GM21515 (cell line): ENCODE data around the gene PFKL.
A peak's percentile ranks its signal among the peaks of the same experiment; 100 is the strongest.
"Not testable (repeated sequence)": the region's sequence is repeated elsewhere in the genome, so short reads cannot be mapped to it uniquely, and the experiment has no call there.

Source experiments
- ATAC-seq: cut with Tn5 transposase; IDR thresholded peaks from one replicate; pipeline ENCODE4 v1.9.1; 2021; ENCODE audit not compliant: unreplicated experiment

PFKL gene

DNA sequence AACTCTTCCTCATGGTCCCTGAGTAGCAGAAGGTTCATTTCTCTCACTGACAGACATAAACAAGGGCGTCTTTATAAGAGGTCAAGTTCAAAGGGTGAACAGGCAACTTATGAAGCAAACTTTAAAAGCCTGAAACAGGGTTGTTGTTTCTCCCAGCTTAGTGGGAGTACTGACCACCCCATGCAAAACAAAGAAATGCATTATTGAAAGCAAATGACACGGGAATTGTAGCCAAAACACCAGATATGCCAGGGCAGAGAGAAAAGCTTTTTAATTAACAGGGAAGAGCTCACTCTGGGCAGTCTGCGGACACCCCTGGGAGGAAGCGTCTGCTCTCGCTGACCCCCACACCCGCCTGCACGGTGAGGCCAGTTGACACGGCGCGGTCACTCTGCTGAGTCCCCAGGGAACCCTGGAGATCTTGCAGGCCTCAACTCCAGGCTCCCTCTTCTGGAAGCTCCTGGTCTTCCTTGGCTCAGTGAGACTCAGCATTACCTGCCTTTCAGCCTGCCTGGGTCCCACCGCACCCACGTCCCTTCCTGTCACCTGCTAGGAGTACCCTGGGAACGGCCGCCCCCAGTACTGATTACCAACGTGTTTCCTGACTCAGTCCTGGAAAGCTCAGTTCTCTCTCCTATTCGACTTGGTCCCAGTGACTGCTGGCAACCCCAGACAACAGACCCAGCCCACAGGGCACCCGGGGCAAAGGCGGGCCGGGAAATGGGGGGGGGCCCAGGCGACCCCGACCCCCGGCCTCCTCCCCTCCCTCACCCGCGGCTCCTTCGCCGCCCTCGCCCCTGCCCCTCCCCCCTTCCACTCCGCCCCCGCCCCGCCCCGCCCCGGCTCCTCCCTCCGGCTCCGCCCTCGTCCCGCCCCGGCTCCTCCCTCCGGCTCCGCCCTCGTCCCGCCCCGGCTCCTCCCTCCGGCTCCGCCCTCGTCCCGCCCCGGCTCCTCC lies 38.4 kb downstream of the PFKL start:
- ATAC-seq = no peak

DNA sequence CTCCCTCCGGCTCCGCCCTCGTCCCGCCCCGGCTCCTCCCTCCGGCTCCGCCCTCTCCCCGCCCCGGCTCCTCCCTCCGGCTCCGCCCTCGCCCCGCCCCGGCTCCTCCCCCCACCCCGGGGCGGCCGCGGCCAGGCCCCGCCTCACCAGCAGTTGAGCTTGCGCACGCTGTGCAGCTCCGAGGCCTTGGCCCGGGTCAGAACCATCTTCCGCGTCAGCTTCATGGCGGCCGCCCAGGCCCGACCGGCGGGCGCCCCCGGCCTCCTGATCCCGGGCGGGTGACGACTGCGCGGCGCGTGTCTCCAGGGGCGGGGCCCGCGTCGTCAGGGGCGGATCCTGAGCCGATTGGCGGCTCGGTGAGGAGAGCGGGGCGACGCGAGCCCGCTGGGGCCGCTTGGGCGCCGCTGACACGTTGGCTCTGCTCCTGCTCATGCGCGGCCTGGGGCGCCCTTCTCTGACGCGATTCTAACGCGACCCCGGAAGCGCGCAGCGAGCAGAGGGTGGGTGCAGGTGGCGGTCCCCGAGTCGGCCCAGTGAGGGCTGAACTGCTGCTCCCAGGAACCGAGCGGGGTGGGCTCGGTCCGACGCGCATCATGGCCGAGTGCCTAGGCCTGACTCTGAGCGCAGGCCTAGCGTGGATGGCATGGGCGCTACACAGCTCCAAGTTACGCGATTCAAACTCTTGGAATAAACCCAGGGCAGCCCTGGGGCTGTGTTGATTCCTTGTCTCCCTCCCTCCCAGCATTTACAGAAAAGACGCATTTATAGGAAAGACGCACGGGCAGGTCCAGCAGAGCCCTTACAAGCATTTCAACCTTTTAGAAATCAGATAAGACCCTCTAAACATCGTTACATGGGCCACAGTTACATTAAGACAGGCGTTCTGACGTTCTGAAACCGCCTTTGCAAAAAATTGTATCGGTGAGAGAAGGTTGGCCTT lies 39.4 kb downstream of the PFKL start, which contains the start of gene CFAP410:
TSS of gene CFAP410 (minus strand) at position 420 of the 940 bp plus-strand sequence. CDS start at position 224, 196 bp downstream.
- peak; percentile 81 for ATAC-seq

DNA sequence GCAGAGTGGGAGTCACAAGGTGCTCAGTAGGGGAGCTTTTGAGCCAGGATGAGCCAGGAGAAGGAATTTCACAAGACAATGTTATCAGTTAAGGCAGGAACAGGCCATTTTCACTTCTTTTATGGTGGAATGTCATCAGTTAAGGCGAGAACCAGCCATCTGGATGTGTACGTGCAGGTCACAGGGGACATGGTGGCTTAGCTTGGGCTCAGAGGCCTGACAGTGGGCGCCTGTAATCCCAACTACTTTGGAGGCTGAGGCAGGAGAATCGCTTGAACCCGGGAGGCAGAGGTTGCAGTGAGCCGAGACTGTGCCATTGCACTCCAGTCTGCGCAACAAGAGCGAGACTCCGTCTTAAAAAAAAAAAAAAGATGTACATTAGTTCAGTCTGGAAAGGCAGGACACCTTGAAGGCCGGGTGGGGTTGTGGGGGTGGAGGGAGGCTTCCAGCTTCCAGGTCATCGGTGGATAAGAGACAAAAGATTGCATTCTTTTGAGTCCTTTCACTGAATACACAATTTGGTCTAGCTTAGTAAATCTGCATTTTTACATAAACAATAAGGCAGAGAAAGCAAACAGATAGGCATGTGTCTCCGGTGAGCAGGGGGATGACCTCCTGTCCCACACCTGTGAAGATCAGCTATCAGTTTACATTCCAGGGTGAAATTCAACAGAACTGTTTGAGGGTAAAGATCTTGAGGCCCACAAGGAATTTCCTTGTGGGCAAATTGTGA lies 42.0 kb downstream of the PFKL start:
- not testable (repeated sequence) for ATAC-seq

DNA sequence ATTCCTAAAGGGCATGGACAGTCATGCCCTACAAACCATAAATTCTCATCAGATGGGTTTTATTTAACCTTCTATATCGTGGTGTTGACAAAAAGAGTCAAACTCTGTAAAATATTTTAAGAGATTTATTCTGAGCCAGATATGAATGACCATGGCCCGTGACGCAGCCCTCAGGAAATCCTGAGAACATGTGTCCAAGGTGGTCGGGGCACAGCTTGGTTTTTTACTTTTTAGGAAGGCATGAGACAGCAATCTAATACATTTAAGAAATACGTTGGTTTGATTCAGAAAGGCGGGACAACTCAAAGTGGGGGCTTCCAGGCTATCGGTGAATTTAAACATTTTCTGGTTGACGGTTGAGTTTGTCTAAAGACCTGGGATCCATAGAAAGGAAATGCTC lies 43.1 kb downstream of the PFKL start:
- ATAC-seq = not testable (repeated sequence)

DNA sequence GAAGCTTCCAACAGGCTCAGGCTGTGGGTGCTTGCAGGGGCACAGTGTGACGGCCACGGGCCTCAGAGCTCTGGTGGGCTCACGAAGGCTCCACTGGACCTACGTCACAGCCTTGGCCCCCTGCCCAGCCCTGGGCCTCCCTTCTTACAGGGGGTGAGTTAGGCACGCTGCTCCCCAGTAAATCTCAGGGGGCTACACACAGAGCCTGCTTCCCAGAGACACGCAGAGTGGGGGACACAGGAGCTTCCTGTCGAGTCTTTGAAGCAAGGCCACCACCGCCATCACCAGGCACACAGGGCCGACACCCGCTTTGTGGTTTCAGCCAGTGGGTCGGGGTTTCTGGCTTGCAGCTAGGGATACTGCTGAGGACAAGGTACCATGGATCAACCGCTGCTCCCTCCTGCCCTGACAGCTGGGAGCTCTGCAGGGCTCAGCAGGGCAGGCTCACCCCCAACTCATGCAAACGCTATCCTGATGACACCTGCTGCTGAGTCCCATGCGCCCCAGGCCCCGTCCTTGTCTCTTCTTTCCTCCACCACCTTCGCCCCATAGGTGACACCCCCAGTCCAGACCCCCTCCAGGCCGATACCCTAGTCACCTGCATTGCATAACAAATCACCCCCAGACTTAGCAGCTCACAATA lies 44.8 kb downstream of the PFKL start:
- no peak for ATAC-seq

DNA sequence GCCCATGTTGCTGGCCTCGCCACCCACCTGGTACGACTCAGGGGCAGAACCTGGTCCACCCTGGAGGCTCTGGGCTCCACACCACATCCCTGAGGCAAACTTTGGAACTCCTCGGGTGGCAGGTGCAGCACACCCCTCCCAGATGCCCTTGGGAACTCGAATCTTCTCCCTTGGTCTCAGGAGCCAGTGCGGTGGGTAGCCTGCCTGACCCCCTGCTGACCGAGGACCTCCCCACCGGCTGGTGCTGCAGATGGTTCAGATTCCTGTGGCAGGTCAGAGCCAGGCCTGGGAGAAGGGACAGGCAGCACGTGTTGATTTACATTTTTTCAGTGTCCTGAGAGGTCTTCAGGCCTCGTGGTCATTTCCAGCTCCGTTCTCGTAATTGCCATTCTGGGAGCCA lies 45.6 kb downstream of the PFKL start:
- ATAC-seq = no peak

DNA sequence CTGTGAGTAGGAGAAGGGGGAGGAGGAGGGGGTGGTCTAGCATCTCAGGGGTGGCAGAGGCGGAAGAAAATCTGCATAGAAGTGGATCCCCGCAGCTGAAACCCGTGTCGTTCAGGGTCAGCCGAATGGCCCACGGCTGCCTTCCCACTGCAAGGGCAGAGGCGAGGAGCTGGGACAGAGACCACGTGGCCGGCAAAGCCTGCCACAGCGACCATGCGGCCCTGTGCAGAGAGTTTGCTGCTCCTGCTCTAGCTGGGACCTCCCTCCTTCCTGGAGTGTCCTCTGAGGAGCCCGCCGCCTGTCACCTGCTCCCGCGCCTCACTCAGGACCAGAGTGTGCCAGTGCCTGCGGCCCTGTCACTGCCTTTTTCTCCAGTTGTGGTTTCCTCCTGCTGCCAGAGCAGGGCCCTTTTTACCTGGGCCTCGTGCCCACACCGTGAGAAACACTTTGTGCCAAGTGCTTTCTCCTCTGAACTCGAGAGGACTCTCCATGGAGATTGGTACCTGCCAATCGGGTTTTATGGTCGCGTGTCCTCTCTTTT lies 48.1 kb downstream of the PFKL start:
- ATAC-seq = no peak

DNA sequence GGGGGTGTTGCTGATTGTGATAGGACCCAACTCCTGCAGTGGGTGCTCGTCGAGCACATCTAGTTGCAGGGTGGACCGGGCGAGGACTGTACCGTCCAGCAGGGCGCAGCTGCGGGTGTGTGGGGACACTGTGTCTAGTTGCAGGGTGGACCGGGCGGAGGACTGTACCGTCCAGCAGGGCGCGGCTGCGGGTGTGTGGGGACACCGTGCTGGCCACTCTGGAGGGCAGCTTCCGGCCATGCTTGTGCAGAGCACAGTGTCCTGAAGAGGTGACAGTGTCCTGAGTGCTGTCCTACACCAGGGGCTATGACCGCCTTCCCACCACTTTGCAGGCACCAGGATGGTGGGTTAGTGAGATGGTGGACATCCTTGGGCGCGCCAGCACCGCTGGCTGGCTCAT lies 49.0 kb downstream of the PFKL start:
- ATAC-seq = no peak

DNA sequence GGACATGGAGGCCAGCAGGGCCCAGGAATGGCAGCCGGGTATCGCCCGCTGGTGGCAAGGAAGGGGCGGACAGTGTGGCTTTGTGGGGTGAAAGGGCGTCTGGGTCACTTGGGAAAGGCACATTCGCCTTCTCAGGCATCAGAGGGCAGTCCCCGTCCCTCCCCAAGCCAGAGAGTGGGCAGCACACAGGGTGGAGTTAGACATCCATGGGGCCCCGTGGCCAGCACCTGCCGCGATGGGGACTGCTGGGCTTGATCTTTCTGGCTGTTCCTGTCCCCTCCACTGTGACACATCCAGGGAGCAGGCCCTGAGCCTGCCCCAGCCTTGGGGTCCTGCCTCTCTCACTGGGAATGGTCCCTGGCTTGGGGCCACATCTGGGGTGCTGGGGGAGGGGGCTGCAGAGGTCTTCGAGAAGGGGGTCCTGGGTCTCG lies 49.6 kb downstream of the PFKL start:
- no peak for ATAC-seq

DNA sequence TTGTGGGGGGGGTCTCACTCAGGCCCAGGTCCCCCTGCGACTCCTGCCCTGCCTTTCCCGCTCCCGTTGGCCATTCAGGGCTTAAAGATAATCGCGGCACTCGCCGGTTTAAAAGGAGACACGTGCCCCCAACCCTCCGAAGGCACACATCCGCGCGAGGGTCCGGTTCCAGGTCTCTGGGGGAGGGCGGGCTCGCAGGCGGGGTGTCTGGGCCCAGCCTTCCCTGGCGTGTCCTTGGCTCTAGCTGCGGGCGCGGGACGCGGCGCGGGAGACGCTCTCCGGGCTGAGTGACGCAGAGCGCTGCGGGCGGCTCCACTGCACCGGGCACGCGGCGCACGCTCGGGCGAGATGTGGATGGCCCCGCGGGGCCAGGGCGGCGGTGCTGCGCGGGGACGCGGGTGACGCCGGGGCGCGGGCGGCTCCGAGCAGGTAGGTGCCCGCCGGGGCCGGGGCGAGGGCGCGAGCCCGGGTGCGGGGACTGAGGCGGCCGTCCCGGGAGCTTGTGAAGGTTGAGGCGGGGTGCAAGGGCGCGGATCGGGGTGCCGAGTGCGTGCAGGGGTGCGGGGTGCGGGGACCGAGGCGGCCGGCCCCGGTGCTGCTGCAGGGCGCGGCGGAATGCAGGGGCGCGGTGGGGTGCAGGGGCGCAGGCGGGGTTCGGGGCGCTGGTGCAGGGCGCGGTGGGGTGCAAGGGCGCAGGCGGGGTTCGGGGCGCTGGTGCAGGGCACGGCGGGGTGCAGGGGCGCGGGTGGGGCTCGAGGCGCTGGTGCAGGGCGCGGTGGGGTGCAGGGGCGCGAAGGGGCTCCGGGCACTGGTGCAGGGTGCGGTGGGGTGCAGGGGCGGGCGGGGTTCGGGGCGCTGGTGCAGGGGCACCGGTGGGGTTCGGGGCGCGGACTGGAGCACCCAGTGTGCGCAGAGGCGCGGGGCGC lies 50.3 kb downstream of the PFKL start:
- no peak for ATAC-seq

DNA sequence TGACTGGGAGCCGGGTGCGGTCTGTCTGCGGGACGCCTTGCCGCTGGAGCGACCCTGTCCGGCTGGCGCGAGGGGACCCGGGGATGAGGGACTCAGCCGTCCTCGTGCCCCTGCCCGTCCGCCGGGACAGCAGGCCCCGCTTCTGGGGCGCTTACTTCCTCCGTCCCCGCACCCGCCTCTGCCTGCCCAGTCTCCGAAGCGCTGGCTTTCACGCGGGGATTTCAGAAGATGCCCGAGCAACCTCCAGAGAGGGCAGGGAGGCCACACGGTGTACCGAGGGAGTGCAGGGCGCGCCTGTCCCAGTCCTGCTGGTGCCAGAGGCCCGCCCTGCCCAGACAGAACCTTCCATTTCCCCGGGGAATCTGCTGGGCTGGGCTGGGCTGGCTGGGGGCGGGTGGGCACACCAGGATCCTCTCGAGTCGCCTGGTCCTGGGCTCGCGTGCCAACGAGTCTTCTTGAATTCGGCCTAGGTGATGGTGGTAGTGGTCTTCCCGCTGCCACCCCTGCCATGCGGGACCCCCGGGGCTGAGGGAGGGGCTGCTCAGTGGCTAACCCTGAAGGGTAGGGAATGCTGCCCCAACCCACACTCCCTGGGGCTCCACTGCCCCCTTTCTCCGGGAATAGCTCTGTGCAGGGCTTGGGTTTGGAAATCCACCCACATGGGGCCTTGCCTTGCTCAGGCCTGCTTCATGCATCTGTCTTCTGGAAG lies 51.1 kb downstream of the PFKL start:
- no peak for ATAC-seq

DNA sequence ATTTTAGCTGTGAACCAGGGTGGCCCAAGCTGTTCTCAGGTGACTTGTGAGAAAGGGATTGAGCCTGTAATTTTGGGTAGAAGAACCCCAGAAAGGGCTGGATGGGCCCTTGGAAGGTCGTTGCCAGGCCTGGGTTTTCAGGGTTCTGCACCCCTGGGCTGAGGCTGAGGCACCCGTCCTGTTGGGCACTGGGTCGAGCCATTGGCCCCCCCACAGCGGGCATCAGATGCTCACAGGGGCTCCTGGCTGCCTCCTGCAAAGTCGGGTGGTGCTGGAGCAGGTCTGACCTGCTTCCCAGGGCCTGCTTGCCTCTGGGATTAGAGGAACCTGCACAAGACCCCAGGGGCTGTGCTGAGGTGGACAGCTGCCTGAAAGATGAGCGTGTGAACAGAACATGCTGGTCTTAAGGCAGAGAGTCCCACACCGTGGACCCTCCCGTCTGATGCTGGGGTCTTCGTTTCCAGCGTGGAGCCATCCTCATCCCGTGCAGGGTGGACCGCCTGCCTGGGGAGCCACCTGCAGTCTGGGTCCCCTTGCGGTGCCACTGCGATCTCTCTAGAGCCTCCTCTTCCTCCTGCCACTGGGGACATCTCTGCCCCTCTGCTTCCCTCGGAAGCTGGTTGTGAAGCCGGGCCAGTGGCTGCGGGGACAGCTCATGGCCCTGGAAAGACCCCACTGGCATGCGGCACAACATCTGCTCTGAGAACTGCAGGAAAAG lies 51.8 kb downstream of the PFKL start:
- no peak for ATAC-seq

DNA sequence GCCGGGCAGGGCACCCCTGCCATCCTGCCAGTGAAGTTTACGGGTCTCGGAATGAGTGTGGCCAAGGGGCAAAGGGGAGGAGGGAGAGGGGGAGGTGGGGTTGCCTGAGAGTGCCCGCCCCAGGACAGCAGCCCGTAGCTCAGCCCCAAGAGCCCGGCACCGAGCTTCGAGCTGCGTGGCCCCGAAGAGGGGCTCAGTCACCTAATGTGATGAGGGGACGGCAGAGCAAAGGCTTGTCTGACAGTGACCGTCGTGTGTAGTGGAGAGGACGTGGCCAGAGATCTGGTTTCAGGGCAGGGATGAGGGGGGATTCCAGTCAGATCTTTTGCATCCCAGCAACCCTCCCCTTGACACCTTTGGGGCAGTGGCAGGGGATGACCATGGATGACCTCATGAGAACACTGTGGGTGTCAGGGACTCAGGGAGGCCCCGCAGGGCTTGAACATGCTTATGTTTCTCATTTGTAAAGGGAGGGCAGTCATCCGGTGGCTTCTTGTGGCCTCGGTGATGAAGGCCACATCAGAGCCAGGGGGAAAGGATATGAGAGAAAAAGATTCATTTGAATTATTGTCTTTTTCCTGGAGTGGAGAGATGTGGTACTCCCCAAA lies 52.5 kb downstream of the PFKL start:
- ATAC-seq = no peak

DNA sequence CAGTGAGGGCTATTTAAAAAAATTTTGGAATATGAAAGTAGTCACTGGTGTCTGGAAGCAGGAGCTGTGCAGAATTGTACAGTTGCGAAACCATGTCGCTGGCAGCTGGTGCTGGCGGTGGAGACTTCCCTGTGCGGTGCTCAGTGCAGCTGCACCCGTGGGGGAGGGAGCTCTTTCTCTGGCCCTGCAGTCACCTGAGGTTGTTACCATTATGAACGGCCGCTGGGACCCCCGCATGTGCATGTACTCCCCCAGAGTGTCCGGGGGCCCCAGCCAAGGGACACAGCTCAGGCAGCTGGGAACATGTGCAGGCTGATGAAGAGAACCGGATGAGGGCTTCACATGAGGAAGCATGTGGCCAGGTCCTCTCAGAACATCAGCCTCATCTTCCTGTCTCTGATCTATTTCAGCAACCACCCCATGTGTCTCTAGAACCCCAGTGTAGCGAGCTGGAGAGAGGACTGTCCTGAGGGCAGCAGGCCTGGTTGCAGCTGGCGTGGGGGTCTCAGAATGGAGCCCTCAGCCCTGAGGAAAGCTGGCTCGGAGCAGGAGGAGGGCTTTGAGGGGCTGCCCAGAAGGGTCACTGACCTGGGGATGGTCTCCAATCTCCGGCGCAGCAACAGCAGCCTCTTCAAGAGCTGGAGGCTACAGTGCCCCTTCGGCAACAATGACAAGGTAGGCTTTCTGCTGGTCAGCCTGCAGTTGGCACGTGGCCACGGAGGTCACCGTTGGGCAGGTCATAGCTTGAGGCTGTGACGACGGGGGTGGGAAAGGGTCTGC lies 53.5 kb downstream of the PFKL start, which contains the start of gene TRPM2:
TSS of gene TRPM2 (plus strand) at position 431 of the 780 bp plus-strand sequence. CDS start at position 511, 80 bp downstream.
- ATAC-seq = no peak

DNA sequence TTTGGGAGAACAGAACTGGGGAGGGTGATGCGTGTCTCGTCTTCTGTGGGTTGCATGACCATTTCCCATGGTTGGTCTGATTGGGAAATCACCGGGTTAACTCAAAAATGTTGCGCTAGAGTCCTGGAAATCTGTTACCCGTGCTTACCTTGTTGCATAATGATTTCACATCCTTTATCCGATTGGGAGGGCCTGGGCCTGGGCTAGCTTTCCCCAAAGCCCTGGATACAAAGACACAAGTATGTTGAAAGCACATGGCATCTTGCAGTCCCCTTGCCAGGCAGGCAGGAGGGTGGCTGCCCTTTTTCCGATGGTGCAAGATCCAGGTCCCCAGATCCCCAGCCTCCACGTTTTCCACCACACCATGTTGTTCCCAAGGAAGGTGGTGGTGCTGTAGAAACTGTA lies 54.1 kb downstream of the PFKL start:
- ATAC-seq = no peak
